ENCODE measurements around the gene C1QL1. TPM values are rescaled to one million over a fixed set of nuclear protein-coding genes. Genes with fewer than 3 reads are reported as not detected.

C1QL1 gene
- total and polyA plus RNA-seq, 2 of the 13 experiments (the other 11 are each of a cell fraction or from before 2014, with no cell fraction given), result 0.11 TPM

- TF ChIP-seq ZNF367 (CRISPR knock-in tag; IDR thresholded peaks at IDR 0.05; ENCODE audit: borderline replicate concordance) (0 out of 2 replicates have a peak, but pooled peaks have one; percentile 23), ZNF710 (CRISPR knock-in tag; IDR thresholded peaks at IDR 0.05; ENCODE audit: borderline replicate concordance) (no peak), ARID5B (CRISPR knock-in tag; IDR thresholded peaks at IDR 0.05) (peak; percentile 45; the same call in 1 of the 2 replicates), ZNF691 (CRISPR knock-in tag; IDR thresholded peaks at IDR 0.05; ENCODE audit: borderline replicate concordance, low read depth) (no peak; the same call in 1 of the 2 replicates), KAT7 (CRISPR knock-in tag; IDR thresholded peaks at IDR 0.05; ENCODE audit: borderline replicate concordance) (no peak; the same call in 1 of the 2 replicates), ZNF382 (CRISPR knock-in tag; IDR thresholded peaks at IDR 0.05; ENCODE audit: borderline replicate concordance) (no peak), ZBTB2 (CRISPR knock-in tag; IDR thresholded peaks at IDR 0.05; ENCODE audit: low read depth) (0 out of 2 replicates have a peak, but pooled peaks have one; percentile 63), CBFB (CRISPR knock-in tag; IDR thresholded peaks at IDR 0.05) (no peak; the same call in 1 of the 2 replicates), TOPORS (CRISPR knock-in tag; IDR thresholded peaks at IDR 0.05) (0 out of 2 replicates have a peak, but pooled peaks have one; percentile 48), FOXC1 (CRISPR knock-in tag; IDR thresholded peaks at IDR 0.05; ENCODE audit: borderline replicate concordance) (no peak; the same call in none of the 2 replicates), SOX5 (CRISPR knock-in tag; IDR thresholded peaks at IDR 0.05; ENCODE audit: borderline replicate concordance) (peak; percentile 6; the same call in 1 of the 2 replicates), NFKBIZ (CRISPR knock-in tag; IDR thresholded peaks at IDR 0.05) (no peak; the same call in none of the 2 replicates), ZNF263 (CRISPR knock-in tag; IDR thresholded peaks at IDR 0.05) (0 out of 2 replicates have a peak, but pooled peaks have one; percentile 13), SKI (IDR thresholded peaks at IDR 0.05; ENCODE audit: partially characterized antibody) (no peak), FLYWCH1 (CRISPR knock-in tag; IDR thresholded peaks at IDR 0.05) (no peak), IRX3 (CRISPR knock-in tag; IDR thresholded peaks at IDR 0.05; ENCODE audit: borderline replicate concordance, low read depth) (no peak), HOXD1 (CRISPR knock-in tag; IDR thresholded peaks at IDR 0.05) (peak; percentile 53; the same call in 1 of the 2 replicates), MXD1 (CRISPR knock-in tag; IDR thresholded peaks at IDR 0.05) (peak; percentile 32; the same call in 1 of the 2 replicates), ARNT2 (CRISPR knock-in tag; IDR thresholded peaks at IDR 0.05; ENCODE audit: low read depth) (peak; percentile 98)
These were observed 20.4 kb downstream of the C1QL1 start, which contains the start of gene KIF18B (continued) for GRCh38 chr17:44947461-44948314.

Data from HepG2 (cell line).